AG09309 (cell line): Measurements from ENCODE around the gene HOMER1.
"Not testable (repeated sequence)": the region's sequence is repeated elsewhere in the genome, so short reads cannot be mapped to it uniquely, and the experiment has no call there.

ENCODE experiments used
- DNase-seq: peaks from one replicate; pipeline ENCODE4 v3.0.0-alpha.2; 2010; ENCODE audit warnings: low read depth
- H3K4me3 ChIP-seq: 2 replicates; pipeline ENCODE4 v1.5.1; 2011; ENCODE audit warnings: mild to moderate bottlenecking, low read depth, low read length, moderate library complexity; ENCODE audit not compliant: control insufficient read depth
- TF ChIP-seq, protein P1 (sequence below): IDR thresholded peaks from 2 replicates; pipeline ENCODE4 v1.5.1; 2011; ENCODE audit warnings: mild to moderate bottlenecking, low read depth, low read length, inconsistent platforms; ENCODE audit not compliant: insufficient read depth, control insufficient read depth; ENCODE audit errors: missing control alignments

The HOMER1 gene

DNA sequence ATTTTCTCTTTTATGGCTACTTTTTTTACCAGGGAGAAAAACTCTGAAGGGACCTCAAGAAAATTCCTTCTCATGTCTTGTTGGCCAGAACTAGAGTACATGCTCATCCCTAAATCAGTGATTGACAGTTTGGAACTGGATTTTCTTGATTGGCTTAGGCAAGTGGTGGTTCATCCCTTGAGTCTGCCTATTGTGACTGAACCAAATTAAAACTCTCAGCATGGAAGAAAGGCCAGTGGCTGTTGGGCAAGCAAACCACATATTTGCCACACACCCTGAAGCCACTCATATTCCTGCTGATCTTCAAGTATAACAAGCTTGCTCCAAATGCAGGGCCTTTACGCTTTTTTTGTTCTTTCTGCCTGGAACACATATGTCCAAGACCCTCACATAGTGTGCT is 7.2 kb upstream of the HOMER1 start:
- no peak for DNase-seq
- H3K4me3 ChIP-seq = no peak overlapping the region
- TF ChIP-seq, protein P1, sequence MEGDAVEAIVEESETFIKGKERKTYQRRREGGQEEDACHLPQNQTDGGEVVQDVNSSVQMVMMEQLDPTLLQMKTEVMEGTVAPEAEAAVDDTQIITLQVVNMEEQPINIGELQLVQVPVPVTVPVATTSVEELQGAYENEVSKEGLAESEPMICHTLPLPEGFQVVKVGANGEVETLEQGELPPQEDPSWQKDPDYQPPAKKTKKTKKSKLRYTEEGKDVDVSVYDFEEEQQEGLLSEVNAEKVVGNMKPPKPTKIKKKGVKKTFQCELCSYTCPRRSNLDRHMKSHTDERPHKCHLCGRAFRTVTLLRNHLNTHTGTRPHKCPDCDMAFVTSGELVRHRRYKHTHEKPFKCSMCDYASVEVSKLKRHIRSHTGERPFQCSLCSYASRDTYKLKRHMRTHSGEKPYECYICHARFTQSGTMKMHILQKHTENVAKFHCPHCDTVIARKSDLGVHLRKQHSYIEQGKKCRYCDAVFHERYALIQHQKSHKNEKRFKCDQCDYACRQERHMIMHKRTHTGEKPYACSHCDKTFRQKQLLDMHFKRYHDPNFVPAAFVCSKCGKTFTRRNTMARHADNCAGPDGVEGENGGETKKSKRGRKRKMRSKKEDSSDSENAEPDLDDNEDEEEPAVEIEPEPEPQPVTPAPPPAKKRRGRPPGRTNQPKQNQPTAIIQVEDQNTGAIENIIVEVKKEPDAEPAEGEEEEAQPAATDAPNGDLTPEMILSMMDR = no peak

DNA sequence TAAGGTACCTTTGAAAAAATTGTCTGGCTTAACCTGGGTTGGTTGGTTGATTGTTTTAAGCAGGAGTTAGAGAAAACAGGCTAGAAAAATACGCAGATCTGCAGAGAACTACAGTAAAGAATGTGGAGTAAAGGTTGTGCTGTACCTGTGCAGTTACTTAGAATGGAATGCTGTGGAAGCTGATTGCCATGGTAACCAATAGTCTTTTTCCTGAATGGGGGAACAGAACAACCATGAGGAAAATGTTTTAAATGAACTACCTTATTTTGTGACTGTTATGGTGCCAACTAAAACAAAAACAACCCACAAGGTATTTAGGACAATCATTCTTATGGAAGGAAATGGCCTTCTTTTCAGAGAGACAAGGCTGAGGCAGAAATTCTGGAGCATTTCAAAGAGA is 4.8 kb upstream of the HOMER1 start:
- no peak overlapping the region for H3K4me3 ChIP-seq
- TF ChIP-seq, protein P1 = no peak
- DNase-seq = no peak

DNA sequence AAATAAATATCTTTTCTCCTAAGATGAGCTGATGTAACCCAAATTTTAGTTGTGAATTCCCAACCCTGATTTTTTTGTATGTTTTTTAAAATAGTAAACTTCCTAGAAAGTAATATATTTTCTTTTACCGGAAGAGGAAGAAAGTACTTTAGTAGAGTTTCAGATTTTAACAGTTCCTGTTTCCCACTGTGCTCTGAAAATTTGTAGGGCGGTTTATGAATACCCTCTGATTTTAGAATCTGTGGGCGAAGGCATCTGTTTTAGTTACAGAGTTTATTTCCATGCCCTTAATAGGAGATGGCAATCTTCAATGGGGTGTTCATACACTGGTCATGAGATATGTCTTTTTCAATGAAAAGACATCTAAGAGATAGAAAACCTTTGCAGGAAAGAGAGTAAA is 3.7 kb upstream of the HOMER1 start:
- no peak for DNase-seq

DNA sequence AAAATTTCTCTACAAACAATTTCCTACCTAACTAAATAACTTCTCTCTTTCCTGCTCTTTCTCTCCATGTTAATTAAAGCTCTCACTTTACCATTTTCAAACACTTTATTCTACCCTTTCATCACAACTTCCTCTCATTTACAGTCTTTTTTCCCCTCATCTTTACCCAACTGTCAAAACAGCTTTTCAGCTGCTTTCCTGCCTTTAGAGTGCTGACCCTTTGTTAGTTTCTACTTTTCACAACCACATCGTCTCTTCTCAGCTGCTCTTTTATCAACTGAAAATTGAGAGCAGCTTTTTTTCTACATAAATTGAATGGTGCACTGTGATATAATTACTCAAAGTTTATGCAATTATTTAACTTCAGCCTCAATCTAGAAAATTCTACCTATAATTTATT is 3.1 kb upstream of the HOMER1 start:
- TF ChIP-seq, protein P1 = no peak

More for the DNA sequence above, 3.7 kb upstream of the HOMER1 start:
- TF ChIP-seq, protein P1 = no peak
- no peak overlapping the region for H3K4me3 ChIP-seq

DNA sequence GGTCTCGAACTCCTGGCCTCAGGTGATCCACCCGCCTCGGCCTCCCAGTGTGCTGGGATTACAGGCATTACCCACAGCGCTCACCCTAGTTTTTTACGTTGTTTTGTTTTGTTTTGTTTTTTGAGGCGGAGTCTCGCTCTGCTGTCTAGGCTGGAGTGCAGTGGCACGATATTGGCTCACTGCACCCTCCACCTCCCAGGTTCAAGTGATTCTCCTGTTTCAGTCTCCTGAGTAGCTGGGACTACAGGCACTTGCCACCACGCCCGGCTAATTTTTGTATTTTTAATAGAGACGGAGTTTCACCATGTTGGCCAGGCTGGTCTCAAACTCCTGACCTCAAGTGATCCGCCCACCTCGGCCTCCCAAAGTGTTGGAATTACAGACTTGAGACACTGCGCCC is 2.4 kb upstream of the HOMER1 start:
- DNase-seq = not testable (repeated sequence)

More for the DNA sequence above, 3.1 kb upstream of the HOMER1 start:
- no peak for DNase-seq
- no peak overlapping the region for H3K4me3 ChIP-seq

DNA sequence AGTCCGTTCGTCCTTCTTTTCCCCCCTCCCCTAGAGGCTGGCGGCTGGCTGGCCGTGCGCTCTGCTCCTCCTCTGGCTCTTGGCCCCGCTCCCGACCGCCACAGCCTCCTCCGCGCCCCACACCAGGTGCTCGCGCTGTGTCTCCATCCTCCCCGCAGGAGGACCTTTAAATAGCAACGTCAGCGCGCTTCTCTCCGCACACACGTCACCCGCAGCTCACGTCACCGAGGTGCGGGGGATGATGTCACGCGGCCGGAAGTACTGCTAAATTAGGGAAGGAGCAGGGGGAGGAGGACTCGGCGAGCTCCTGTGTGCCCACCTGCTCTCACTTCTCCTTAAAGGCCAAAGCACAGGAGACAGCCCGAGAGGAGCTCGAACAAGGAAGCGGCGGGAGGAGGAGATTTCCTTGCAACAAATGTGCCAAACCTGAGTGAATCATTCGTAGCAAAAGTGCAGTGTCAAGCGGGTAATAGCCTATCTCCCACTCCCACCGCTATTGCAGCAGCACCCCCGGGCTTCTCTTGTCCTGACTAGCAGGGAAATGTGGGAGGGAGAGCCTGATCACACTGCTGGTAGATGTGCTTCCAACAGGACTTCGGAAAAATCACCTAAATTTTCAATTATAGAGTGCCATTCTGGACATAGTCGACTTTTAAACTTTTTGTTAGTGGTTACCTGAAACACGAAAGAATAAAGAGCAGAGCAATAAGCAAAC is 614 bp upstream of the HOMER1 start:
- DNase-seq = peak; percentile 57
- H3K4me3 ChIP-seq = peak overlapping the region; percentile 58
- TF ChIP-seq, protein P1 = no peak

More for the DNA sequence above, 2.4 kb upstream of the HOMER1 start:
- H3K4me3 ChIP-seq = not testable (repeated sequence)

DNA sequence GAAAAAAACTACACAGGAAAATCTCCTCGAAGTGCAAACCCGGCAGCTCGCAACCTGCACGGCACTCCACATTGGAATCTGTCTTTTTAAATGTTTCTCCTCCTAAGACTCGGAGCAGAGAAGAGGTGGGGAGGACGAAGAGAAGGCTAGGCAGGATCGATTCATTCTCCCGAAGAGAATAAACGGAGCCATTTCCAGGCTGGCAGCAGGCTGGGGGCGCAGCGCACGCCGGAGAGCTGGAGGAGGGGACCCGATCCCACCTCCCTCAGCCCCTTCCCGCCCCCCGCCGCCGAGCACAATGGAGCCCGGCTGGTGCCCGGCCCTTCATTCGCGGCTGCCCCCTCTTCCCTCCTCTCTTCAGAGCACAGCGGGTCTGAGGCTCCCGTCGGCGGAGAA is 628 bp downstream of the HOMER1 start:
- no peak for DNase-seq
- peak overlapping the region; percentile 58 for H3K4me3 ChIP-seq
- TF ChIP-seq, protein P1 = no peak
